HG02981 (cell line): Measurements from ENCODE around the gene TACC2.
"Not testable (repeated sequence)": the region's sequence is repeated elsewhere in the genome, so short reads cannot be mapped to it uniquely, and the experiment has no call there.

ENCODE experiments used
- ATAC-seq: cut with Tn5 transposase; IDR thresholded peaks from one replicate; pipeline ENCODE4 v1.9.1; 2021; ENCODE audit warnings: mild to moderate bottlenecking, moderate library complexity; ENCODE audit not compliant: unreplicated experiment

TACC2 gene

DNA sequence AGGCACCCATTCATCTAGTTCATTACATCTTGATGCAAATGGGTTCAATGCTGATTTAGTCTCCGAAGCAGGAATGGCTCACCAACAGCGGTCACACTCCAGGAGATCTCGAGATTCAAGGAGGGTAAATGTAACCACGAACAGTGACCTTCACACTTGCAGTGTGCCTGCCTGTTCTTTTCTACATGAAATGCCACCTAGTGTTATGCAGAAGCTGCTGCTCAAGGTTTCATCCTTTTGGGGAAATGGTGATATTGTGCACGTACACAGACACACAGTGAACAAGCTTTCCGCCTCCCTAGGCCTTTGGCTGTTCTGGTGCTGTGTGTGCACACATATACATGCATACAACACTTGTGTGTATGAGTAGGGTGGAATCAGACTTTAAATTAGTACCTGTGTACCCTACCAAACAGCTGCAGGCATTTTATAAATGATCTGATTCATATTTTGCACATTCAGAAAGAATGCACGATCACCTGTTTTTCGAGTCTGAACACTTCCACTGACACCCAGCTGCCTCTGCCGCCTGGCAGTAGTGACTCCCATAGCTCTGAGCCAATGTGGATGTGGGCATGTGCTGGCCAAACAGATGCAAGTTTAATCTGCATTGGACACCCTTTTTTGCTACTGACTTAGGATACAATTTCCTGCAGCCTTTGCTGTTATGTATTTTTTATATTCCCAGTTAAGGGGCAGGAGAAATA, 100.5 kb downstream of the TACC2 start:
- ATAC-seq, result no peak

DNA sequence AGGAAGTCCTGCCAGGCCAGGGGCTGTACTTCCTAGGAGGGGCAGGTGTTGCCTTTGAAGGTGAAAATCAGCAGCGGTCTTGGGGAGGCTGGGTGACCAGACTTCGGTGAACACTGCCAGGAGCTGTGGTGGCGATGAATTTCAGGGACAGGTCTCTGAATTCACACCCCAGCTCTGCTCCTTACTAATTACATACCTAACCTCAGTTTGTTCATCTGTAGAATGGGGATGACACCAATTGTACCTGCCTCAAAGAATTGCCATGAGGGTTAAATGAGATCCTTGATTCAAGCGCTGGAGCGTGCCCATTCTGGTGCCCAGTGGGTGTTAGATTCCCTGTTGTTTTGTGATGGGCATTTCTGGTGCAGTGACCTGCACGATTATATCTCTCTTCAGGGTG, 102.8 kb downstream of the TACC2 start:
- ATAC-seq, result no peak

DNA sequence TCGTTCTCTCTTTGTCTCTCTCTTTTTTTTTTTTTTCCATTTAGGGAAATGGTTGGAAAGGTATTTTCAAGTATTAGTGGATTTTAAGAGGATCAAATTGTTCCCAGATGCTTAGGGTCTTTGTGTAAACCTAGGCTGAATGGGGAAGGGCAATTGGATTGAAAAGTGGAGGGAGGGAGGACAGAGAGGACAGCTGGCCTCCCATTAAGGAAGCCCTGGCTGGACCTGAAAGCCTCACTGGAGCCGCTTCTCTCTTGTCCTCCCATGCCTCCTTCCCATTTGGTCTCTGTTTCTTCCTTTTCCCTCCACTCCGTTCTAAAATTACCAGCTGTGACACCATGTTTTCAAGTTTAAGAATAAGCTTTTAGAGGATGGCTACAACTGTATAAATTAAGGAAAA, 104.1 kb downstream of the TACC2 start:
- no peak for ATAC-seq

DNA sequence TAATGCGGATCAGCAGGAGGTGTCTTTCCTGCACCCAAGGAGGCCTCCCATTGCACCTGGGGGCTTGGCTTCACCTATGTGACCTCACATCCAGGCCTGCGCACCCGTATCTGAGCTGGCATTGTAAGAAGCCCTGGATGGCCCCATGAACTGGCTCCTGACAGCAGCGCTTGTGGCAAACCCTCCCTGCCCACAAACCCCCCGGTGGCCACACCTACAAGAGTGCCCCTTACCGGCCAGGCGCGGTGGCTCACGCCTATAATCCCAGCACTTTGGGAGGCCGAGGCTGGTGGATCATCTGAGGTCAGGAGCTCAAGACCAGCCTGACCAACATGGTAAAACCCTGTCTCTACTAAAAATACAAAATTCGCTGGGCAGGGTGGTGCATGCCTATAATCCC, 107.2 kb downstream of the TACC2 start:
- not testable (repeated sequence) for ATAC-seq

DNA sequence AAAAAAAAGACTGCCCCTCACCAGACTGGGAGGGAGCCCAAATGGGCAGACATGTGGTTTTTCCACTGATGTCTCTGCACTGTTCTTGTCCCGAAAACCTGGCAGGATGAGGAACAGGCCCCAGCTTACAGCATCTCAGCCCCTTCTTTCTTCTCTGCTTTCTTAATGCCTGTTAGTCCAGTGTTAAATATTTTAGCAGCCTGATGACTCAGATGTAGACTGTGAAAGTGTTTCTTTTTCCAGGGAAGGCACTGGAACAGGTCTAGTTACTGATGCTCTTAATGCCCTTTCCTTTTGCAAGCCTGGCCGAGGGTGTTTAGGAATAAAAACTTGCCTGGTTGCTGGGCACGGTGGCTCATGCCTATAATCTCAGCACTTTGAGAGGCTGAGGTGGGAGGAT, 107.7 kb downstream of the TACC2 start:
- ATAC-seq, result no peak

DNA sequence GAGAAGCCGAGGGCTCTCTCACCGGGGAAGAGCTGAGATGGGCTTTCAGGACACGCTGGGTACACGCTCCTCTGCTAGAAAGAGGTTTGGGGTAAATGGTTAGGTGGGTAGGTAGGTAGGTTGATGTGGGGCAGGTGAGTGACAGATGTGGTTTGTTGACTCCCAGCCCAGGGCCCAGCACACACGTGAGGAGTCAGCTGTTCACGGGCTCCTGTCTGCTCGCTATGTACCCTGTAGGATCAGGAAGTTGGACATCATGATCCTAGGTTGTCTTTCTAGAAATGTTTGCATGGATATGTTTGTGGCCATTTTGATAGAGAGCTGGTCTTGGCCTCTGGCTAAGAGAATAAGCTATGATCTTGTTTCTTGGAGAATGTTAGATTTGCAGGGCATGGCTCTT, 109.0 kb downstream of the TACC2 start:
- ATAC-seq, result no peak

DNA sequence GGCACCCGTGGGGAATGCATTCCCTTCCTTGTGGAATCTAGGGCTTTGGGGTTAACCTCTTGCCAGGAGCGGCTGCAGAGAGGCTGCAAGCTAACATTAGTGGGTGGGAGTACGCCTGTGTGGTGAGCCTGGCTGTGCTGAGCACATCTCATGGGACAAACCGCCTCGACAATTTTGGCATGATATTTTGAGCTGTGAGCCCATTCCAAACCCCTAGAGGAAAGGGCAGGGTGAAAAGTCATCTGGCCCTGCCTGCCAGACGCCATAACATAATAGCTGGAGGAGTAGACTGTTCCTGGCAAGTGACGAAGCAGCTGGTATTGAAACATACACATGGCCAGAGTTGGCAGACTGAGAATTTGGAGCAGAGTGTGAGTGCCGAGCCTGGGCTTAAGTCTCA, 110.0 kb downstream of the TACC2 start:
- no peak for ATAC-seq

DNA sequence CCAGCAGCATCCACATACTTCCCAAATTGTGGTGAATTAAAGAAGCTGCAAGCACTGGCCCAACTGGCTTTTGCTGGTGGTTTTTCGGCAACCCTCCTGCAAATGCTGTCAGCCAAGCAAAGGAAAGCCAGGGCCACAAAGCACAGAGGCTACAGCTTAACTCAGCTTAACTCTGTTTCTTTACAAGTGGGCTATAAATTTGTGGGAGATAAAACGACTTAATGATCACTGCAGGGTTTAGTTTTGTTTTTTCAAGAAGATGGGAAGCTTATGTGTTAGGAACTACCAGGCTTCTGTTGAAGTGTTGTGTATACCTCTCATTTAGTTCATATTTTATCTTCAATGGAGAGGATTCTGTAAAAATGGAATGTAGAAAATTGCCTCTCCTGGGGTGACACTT, 110.6 kb downstream of the TACC2 start:
- no peak for ATAC-seq

DNA sequence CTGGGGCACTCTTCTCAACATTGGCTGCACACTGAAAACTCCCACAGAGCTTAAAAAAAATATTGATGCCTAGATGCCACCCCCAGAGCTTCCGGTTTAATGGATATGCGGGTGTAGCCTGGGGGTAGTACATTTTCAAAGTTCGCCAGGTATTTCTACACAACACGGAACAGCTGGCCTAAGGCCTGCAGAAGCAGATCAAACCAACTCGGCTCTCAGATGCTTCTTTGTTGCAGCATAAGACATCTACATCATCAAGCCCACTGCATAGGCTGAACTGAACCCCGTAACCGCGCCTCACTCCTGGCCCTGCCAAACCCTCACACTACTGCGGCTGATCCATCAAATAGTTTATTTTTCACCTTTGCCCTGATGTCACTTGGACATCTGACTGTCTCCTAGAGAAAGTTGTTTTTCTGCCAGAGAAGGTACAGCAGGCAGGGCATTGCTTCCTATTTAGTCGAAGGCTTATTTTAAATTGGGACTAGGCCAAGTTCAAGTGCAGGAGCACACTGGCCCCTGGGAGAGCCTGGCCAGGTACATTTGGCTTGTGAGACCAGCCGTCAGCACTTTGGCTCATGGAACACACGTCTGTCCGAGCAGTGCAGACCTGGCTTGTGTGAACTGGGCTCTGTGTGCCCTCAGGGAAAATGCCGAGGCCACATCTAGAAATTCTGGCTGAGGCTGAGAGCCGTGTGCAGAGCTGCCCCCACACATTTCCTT, 113.3 kb downstream of the TACC2 start:
- ATAC-seq, result no peak

DNA sequence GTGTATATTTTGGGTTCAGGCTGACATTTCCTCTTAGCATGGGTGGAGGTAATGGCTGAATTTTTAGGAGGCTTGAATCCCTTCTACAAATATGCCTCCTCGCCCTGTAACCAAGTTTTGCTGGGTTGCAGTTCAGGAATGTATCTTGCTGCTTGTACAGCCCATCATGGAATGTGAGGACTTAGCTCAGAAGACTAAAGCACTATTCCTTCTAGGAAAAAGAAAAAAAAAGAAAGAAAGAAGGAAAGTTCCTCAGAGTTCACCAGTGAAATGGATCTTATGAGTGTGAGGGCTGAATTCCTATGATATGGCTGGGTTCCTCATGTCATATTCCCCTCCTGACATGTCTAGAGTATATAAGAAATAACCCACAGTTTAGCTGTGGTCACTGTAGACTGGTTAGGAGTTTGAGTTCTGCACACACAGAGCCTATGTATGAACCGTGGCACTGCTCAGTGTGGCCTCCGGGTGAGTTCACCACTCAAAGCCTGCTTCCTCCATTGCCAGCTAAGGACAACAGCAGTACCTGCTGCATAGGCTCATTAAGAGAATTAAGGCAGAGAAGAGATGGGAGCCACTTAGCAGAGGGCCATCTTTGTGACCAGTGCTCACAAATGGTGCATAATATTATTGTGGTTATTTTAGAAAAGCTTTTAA, 114.0 kb downstream of the TACC2 start:
- ATAC-seq, result no peak

DNA sequence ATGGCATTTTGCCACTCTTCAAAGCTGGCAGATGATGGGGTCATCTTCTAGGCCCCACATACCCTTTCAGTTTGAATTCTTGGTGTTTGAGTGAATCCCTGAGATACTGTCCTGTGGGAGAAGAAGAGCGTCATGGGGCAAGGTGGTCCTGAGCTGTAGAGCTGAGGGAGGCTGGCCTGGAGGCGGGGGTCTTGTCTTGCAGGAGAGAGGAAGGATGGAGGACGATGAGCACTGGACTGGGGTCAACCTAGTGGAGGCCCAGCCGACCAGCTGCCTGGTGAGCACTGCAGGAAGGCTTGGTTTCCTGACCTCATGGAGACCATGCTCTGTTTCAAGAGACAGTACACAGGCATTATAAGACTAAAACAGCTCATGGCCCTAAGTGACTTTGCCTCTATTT, 114.6 kb downstream of the TACC2 start:
- ATAC-seq, result no peak

DNA sequence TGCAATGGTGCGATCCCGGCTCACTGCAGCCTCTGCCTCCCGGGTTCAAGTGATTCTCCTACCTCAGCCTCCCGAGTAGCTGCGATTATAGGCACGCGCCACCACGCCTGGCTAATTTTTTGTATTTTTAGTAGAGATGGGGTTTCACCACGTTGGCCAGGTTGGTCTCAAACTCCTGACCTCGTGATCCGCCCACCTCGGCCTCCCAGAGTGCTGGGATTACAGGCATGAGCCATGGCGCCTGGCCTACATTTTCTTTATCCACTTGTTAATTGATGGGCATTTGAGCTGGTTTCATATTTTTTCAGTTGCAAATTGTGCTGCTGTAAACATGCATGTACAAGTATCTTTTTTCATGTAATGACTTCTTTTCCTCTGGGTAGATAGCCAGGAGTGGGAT, 119.8 kb downstream of the TACC2 start:
- not testable (repeated sequence) for ATAC-seq

DNA sequence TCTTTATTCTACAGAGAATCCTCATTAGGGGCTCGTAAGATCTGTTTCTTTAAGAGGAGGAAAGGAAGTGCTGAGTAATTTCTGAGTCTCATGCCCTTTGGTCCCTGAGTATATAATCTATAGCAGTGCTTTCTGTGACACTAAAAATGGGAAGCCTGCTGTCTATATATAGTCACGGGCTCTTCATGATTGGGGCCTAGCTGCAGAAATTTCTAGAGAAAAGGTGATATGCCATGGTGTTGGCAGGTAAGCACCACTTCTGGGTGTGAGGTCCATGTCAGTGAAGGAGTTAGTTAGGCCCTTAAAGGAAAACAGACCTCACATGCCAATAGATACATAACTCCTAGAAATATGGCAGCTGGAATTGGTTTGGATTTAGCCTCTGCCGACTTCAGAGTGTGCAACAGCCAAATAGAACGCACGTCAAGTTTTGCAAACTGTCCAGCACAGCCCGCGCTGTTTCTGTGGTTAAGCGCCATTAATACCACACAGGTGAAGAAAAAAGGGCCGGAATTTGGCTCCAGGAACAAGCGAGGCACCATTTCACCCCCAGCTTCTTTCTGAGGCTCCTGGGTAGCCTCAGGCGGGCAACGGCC, 123.2 kb downstream of the TACC2 start:
- ATAC-seq, result no peak

DNA sequence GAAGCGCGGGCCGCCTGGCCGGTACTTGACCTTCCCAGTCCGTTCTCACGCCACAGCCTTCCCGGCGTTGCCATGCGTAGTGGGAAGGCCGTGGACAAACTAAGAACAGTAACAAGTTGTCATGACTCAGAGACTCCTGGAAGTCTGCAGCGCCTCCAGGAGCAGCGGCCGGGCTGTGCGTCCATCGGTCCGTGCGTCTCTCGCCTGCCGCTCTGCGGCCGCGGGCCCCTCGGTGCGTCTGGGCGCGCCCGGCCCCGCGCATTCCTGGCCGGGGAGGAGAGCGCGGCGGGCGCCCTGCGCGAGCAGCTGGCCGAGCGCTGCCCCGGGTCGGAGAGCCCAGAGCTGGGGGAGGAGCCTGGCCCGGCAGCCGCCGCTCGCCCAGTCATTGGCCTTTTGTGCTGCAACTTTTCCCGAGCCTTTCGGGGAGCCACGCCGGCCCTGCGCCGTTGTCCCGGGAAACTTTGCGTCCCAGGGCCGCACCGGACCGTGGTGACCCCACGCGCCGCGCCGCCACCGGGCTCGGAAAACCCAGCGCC, 123.7 kb downstream of the TACC2 start:
- ATAC-seq, result no peak

DNA sequence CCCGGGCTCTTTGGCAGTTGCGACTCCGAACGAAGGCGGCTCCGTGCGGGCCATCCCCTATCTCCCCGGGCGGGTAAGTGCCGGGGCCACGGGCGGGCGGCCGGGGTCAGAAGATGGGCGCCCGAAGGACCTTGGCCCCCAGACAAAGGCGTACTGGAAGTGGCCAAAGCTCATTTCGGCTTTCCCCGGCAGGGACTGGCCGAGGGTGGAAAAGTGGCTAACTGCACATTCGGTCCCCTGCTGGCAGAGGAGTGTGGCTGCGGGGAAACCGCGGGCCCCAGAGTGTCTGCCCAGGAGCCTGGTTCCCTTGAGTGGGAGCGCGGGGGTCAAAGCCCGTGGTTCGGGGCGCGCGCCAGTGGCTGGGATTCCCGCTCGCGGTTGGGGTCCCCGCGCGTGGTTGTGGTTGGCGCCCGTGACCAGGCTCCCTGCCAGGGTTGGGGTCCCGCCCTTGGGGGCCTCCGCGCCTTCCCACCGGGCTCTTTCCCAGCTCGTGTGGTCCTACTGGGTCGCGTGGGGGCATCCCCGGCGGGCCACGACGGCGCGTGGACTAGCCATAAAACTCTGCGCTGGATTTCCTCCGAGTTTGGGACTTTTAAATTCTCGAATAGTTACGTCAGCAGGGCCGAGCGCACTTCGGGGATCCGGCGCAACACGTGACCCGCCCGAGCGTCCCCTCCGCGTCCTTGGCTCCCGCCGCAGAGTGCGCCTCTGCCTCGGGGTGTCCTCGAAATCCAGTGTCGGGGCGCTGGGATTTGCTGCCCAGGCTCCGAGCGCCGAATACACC, 124.4 kb downstream of the TACC2 start:
- no peak for ATAC-seq

DNA sequence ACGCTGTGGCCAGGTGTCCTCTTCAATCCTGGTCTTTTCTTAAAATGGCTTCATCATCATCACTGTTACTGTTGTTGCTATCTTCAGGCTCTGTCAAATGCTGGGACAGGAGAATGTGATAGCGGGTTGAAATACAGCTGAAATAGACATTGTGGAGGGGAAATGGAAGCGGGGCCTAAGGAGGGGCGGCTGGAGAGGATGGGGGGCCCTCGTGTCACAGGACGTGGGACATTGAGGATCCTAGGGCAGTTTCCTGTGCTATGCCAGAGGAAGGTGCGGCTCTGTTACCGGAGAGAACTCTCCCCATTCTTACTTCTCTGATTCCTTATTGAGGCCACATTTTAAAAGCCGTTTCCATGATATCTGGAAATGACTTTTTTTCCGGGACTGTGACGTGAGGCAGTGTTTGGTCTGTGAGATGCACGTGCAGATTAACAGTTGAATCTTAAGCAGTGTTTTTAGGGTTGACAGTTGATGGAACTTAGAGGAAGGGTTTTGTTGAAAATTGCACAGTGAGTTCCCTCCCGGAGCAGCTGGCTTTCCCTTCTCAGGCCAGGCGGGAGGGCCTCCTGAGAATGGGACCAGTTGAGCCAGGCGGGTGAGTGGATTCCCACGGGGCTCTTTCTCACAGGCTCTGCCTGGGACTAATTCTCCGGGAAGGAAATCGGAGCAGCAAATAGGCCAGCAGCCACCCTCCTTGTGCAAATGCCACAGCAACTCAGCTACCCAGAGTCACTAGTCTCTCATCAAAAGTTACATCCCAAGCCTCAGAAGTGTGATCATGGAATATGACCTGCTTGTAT, 125.2 kb downstream of the TACC2 start:
- ATAC-seq, result no peak

DNA sequence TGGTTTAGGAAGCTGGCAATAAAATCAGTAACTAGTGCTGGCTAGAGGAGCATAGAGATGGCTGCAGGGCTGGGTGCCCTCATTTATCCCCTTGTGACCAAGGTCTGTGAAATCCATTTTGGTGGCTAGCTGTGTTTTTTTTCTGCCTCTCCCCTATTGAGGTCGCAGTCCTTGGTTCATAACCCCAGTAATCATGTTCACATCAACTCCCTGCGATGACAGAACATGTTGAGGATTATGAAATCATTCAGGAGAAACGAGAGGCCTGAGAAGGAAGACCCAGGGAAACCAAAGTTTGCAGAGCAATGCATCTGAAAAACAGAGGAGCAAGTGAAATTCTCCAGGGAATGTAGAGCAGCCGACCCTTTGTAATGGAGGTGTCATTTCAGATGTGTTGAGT, 126.9 kb downstream of the TACC2 start:
- ATAC-seq, result no peak

DNA sequence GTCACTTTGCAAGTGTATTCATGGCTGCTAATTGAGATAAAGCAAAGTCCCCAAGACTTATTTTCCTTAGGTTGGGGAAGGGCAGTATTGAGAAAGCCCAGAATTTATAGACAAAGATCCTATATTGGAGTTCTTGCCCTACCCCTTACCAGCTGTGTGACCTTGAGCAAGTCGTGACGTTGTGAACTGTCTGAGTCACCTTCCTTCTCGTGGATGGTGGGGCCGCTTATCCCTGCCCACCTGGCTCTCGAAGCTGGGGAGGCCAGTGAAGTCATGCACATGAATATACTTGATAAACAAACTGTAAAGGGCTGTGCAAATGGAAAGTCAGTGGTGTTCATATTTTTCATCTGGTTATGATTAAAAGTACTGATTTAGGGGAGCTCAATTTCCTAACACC, 127.4 kb downstream of the TACC2 start:
- no peak for ATAC-seq

DNA sequence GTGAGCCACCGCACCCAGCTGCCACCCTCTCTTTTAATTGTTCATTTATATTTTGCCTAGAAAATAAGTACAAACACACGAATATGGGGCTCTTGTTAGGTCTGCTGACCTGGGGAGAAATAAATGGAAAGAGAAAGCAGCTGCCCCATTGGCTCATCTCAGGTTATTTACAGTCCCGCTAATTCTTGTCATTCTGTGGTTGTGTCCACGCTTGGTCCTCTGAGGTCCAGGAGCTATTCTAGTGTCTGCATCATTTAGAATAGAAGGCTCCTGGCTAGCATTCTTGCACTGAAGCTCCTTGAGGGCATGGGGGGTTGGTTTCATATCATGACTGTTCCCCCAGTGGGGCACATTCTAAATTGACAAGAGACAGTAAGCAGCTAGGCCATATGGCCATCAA, 128.5 kb downstream of the TACC2 start:
- no peak for ATAC-seq
